BLaER1 (cell line): Measurements from ENCODE around the gene OR52E2.

Source experiments
- H3K27ac ChIP-seq: shearing (Covaris generic); formaldehyde crosslinking; 2 replicates; pipeline ENCODE4 v1.8.1; 2022
- H3K27me3 ChIP-seq: shearing (Covaris generic); formaldehyde crosslinking; 2 replicates; pipeline ENCODE4 v1.8.1; 2022
- H3K36me3 ChIP-seq: shearing (Covaris generic); formaldehyde crosslinking; 2 replicates; pipeline ENCODE4 v1.8.1; 2022
- H3K4me1 ChIP-seq: shearing (Covaris generic); formaldehyde crosslinking; 2 replicates; pipeline ENCODE4 v1.8.1; 2022
- H3K4me2 ChIP-seq: shearing (Covaris generic); formaldehyde crosslinking; 2 replicates; pipeline ENCODE4 v1.8.1; 2022
- H3K4me3 ChIP-seq: shearing (Covaris generic); formaldehyde crosslinking; 2 replicates; pipeline ENCODE4 v1.8.1; 2022
- H3K9ac ChIP-seq: shearing (Covaris generic); formaldehyde crosslinking; 2 replicates; pipeline ENCODE4 v1.8.1; 2022
- H3K9me3 ChIP-seq: shearing (Covaris generic); formaldehyde crosslinking; 2 replicates; pipeline ENCODE4 v1.8.1; 2022
- H4K20me1 ChIP-seq: shearing (Covaris generic); formaldehyde crosslinking; 2 replicates; pipeline ENCODE4 v1.8.1; 2022
- Cebpa-rat ChIP-seq: shearing (Covaris generic); IDR thresholded peaks from 2 replicates; pipeline ENCODE4 v1.8.1; 2022

Gene OR52E2

GRCh38 chr11:5021996-5022395 is 37.4 kb downstream of the OR52E2 start:
- Histone ChIP-seq H3K27ac (no peak overlapping the region), H3K36me3 (no peaks in the 10 kb centered on the region), H3K4me2 (no peak overlapping the region), H3K4me1 (no peaks in the 10 kb centered on the region), H3K4me3 (no peak overlapping the region), H4K20me1 (no peaks in the 10 kb centered on the region), H3K9ac (no peak overlapping the region), H3K9me3 (peaks cover 20% of the 10 kb centered on the region), H3K27me3 (no peaks in the 10 kb centered on the region)
- no peak for TF ChIP-seq Cebpa-rat

- Histone ChIP-seq H3K9ac (no peak overlapping the region), H3K4me2 (no peak overlapping the region), H3K27ac (no peak overlapping the region), H3K27me3 (no peaks in the 10 kb centered on the region), H4K20me1 (no peaks in the 10 kb centered on the region), H3K36me3 (no peaks in the 10 kb centered on the region), H3K9me3 (no peaks in the 10 kb centered on the region), H3K4me3 (no peak overlapping the region), H3K4me1 (no peaks in the 10 kb centered on the region)
- TF ChIP-seq Cebpa-rat = no peak
These were observed 46.4 kb downstream of the OR52E2 start for GRCh38 chr11:5013012-5013411.

GRCh38 chr11:5011254-5011653 is 48.2 kb downstream of the OR52E2 start:
- no peak for TF ChIP-seq Cebpa-rat
- Histone ChIP-seq H3K4me3 (no peak overlapping the region), H4K20me1 (no peaks in the 10 kb centered on the region), H3K36me3 (no peaks in the 10 kb centered on the region), H3K27ac (no peak overlapping the region), H3K9me3 (no peaks in the 10 kb centered on the region), H3K4me2 (no peak overlapping the region), H3K9ac (no peak overlapping the region), H3K4me1 (no peaks in the 10 kb centered on the region), H3K27me3 (no peaks in the 10 kb centered on the region)
